Inferior parietal cortex (tissue), 1 donor: ENCODE data around the gene RAET1E.
"Not testable (repeated sequence)": the region's sequence is repeated elsewhere in the genome, so short reads cannot be mapped to it uniquely, and the experiment has no call there.

ENCODE experiments used
- DNase-seq: peaks from one replicate; pipeline ENCODE4 v3.0.0-alpha.2; 2016; ENCODE audit errors: extremely low spot score

RAET1E gene, protein sequence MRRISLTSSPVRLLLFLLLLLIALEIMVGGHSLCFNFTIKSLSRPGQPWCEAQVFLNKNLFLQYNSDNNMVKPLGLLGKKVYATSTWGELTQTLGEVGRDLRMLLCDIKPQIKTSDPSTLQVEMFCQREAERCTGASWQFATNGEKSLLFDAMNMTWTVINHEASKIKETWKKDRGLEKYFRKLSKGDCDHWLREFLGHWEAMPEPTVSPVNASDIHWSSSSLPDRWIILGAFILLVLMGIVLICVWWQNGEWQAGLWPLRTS

GRCh38 chr6:149897855-149898744 lies at the start of gene RAET1E:
RAET1E (minus strand) TSS chr6:149898113; CDS start chr6:149890901, 7,212 bp downstream.
- DNase-seq: no peak

GRCh38 chr6:149947533-149947932 lies 49.6 kb upstream of the RAET1E start:
- DNase-seq: not testable (repeated sequence)

- DNase-seq: not testable (repeated sequence)
Observed at GRCh38 chr6:149946631-149947030, 48.7 kb upstream of the RAET1E start.

- not testable (repeated sequence) for DNase-seq
Observed at GRCh38 chr6:149945276-149945675, 47.4 kb upstream of the RAET1E start.

DNA sequence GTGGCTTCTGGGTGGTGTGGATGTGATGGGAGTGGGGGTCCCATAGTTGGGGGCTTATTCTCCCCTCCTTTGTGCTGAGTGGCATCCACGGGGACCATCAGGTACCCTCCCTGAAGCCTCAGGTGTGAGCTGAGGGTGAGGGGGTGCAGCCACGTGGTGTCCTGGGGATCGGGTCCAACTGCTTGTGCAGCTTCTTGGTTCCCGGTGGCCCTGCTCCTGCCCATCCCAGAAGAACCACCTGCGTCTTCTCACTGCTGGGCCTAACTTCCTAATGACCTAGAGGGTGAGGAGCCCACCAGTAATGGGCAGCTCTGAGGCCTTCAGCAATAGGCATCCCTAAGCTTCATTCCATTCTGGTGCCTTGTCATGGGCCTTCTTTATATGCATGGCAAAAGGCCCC lies 45.4 kb upstream of the RAET1E start:
- not testable (repeated sequence) for DNase-seq

DNA sequence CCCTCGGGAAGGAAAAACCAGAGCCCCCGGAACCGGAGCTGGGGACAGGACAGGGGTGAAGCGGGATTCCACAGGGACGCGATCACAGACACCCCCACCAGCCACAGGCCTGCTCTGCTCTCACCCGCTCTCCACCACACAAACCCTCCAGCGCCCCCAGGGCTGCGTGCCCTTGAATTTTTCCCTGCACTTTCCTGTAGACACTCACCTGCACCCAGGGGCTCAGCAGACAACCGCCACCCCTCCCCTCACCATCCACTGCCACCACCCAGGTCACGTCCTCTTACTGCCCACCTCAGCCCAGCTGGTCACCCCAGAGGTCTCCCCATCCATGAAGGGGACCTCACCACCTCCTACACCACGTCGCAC lies 44.5 kb upstream of the RAET1E start:
- DNase-seq: no peak

DNA sequence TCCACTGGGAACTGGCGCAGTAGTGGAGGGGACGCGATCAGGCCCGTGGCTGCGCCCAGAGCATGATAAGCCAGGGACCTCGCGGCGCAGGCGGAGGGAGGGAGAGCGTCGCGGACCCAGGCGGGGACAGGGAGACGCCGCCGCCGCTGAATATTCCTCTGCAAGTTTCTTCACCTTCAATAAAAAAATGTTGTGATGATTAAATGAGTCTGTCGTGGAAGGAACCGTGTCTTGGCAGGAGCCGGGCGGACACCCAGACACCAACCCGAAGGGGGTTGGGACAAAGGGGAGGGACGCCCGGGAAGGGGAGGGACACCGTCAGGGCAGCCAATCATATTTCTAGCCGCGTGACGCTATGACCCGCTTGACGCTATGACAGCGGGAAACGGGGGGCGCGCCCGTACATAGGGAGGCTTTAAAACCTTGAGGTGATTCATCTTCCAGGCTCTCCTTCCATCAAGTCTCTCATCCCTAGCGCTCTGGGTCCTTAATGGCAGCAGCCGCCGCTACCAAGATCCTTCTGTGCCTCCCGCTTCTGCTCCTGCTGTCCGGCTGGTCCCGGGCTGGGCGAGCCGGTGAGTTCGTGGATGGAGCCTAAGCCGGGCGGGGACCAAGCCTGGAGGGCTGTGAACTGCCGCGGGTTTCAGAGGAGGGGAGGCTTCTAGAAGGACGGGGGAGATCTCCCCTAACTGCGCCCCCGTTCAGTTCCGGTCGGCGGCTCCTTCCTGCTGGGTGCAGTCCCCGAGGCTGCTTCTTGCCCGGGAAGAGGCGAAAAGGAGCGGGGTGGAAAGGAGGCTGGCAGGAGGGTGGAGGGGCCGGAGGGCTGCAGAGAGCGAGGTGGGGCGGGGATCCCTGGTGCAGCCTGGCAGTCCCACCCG lies 43.9 kb upstream of the RAET1E start, which contains the start of gene ULBP2:
Gene ULBP2 (plus strand): TSS at position 432 of the 878 bp plus-strand sequence. CDS start 59 bp downstream, at position 491.
- DNase-seq: peak; percentile 86

DNA sequence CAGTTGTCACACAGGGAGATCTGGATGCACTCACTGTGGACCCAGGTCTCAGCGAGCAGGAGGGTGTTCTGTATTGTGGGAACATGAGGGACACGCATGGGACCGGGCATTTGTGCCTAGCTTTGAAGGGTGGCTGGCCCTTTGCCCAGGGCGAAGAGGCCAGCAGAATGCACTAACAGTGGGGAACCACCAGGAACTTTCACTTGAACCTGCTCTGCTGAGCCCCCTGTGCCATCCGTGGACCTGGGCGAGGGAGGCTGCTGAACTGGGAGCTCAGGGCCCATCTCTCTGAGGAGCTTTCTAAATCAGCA lies 42.7 kb upstream of the RAET1E start:
- DNase-seq: no peak

DNA sequence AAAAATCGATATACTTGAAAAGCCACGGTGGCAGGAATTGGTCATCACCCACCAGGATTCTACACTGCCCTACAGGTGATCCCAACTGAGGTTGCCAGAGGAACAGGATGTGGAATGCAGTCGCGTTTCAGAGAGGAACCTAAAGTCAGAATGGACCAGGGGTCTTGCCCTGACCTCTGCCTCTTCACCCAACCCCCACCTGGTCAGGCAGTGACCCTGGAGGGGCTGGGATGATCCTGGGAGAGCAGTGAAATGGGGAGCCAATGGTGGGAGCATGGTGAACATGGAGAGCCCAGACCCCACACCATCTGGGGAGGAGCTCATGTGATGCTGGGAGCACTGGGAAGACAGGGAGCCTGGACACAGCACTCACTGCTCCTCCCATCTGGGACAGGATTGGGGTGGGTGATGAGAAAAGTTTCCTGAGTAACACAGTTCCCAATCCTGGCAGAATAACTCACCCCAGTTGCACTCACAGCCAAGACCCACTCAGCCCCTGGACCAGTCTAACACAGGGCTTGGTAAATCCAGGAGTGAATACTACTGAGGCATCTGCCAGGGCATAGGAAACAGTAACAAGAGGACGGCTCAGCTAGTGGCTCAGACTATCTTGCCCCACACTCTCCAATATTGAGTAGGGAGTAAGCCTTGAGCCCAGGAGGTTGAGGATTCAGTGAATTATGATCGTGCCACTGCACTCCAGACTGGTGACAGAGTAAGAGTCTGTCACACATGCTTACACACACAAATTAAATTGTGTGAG lies 42.2 kb upstream of the RAET1E start:
- DNase-seq: no peak

- no peak for DNase-seq
Observed at GRCh38 chr6:149939356-149939648, 41.4 kb upstream of the RAET1E start.

- DNase-seq: no peak
Observed at GRCh38 chr6:149938571-149939355, 40.9 kb upstream of the RAET1E start.

DNA sequence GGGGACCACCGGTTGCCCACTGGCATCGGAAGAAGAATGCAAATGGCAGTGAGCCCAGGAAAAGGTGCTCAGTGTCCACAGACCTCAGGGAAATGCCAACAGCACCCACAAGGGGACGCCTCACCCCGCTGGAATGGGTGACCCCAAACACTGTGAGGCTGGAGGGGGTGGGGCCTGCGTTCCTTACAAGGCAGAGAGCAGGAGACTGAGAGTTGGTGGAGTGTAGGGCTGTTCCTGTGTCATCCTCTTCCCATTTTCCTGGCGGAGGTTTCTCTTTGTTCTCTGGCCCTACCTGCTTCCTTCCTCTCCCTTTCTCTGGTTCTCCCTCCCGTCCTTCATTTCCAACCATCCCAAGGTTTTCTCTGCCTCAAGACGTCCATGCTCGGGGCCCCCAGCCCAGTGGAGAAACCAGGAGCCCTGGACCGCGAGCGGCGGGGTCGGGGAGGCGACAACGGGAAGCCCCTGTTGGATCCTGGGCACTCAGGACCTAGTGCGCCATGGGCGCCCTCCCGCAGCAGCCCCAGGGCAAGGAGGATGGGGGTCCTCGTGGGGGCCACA lies 40.2 kb upstream of the RAET1E start:
- DNase-seq: not testable (repeated sequence)

DNA sequence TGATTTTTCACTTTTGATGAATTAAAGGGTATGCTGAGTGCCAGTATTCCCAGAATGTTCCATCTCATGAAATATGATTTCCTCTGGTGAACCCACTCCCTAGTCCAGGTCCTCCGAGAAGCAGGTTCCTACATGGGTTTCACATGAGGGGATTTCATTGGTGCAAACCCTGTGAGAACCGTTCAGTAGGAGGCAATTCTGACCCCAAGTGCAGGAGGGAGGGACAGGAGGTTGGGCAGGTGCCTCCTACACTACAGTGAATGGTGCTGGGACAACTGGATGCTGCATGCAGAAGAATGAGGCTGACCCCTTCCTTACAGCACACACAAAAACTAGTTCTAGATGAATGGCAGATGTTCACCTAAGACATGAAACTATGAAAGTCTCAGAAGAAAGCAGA lies 38.8 kb upstream of the RAET1E start:
- no peak for DNase-seq

- no peak for DNase-seq
Observed at GRCh38 chr6:149935668-149936067, 37.8 kb upstream of the RAET1E start.

- no peak for DNase-seq
Observed at GRCh38 chr6:149935246-149935645, 37.3 kb upstream of the RAET1E start.

DNA sequence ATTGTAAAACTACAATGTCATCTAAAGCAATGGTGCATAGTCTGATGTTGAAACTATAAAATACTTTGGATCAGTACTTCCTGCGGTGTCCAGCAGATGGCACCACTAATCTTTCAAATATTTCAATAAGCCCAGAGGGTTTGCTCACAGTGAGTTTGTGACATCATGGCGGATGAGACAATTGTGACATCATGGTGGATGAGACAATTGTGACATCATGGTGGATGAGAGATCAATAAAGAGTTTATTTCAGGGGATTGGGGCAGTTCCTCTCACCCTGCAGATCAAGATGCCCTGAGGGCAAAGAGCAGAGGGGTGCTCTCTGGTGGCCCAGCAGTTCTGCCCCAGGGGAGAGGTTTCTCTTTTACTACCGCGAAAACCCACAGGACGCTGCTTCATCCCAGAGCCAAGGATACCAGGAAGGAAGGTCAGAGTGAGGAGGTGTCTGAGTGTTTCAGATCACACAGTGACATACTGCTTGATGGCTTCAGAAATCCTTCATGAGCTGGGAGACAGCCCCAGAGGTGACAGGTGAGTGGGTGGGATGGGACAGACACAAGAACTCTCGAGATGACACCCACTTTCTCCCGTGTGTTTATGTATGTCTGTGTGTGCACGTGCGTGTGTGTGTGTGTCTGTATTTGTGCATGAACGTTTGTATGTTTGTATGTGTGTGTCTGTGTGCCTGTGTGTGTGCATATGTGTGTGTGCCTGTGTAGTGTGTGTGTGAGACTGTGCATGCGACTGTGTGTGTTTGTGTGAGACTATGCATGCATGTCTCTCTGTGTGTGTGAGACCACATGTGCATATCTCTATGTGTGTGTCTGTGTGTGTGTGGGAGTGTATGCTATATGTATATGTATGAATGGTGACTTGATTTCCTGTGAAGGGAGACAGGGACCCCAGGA lies 36.6 kb upstream of the RAET1E start:
- DNase-seq: peak; percentile 89

- no peak for DNase-seq
Observed at GRCh38 chr6:149933461-149933860, 35.5 kb upstream of the RAET1E start.

- no peak for DNase-seq
Observed at GRCh38 chr6:149933036-149933435, 35.1 kb upstream of the RAET1E start.

DNA sequence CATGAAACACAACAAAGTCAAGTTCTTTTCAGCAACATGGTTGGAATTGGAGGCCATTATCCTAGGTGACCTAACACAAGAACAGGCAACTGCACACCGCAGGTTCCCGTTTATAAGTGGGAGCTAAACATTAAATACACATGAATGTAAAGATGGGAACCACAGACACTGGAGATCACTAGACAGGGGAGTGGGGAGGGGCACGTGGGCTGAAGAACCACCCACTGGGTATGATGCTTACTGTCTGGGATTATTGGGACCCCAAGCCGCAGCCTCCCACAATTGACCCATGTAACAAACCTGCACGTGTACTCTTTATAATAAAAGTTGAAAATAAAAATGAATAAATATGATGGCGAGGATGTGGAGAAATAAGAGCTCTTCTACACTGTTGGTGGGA lies 33.6 kb upstream of the RAET1E start:
- DNase-seq: no peak
